Measurements from ENCODE around the gene ASF1B.

Gene ASF1B

GRCh38 chr19:14119644-14120496 is 16.5 kb downstream of the ASF1B start:
- Mint-ChIP-seq H3K4me1 (peaks cover 42% of the 10 kb centered on the region), H3K4me3 (peak overlapping the region; percentile 43 to 60 (median 48)), H3K9me3 (no peaks in the 10 kb centered on the region), H3K27me3 (ENCODE audit: low read depth) (no peaks in the 10 kb centered on the region), H3K27ac (peak overlapping the region; percentile 99 to 100 (median 99)), H3K36me3 (ENCODE audit: low read depth) (peaks cover 4% of the 10 kb centered on the region)
- TF ChIP-seq CTCF (IDR thresholded peaks at IDR 0.05; ENCODE audit: unreplicated experiment in 3 of 3): no peak

- Mint-ChIP-seq H3K9me3 (no peaks in the 10 kb centered on the region), H3K4me3 (peak overlapping the region; percentile 94 to 96 (median 96)), H3K4me1 (peaks cover 46% of the 10 kb centered on the region), H3K27me3 (ENCODE audit: low read depth) (no peaks in the 10 kb centered on the region), H3K27ac (peak overlapping the region; percentile 99 to 100 (median 99)), H3K36me3 (ENCODE audit: low read depth) (peaks cover 4% of the 10 kb centered on the region)
- TF ChIP-seq CTCF (IDR thresholded peaks at IDR 0.05; ENCODE audit: unreplicated experiment in 3 of 3): no peak
Measured at GRCh38 chr19:14119146-14119545, 17.2 kb downstream of the ASF1B start.

- no peaks in the 10 kb centered on the region for H3K9me3 Mint-ChIP-seq
- H3K27ac Mint-ChIP-seq: peak overlapping the region; percentile 99 to 100 (median 99)
- no peak for TF ChIP-seq CTCF (IDR thresholded peaks at IDR 0.05; ENCODE audit: unreplicated experiment in 3 of 3)
- peak overlapping the region; percentile 94 to 96 (median 96) for H3K4me3 Mint-ChIP-seq
- H3K36me3 Mint-ChIP-seq (ENCODE audit: low read depth): peaks cover 4% of the 10 kb centered on the region
- H3K4me1 Mint-ChIP-seq: peaks cover 52% of the 10 kb centered on the region
- no peaks in the 10 kb centered on the region for H3K27me3 Mint-ChIP-seq (ENCODE audit: low read depth)
Measured at GRCh38 chr19:14118165-14119051, 18.0 kb downstream of the ASF1B start.

GRCh38 chr19:14117668-14118164 is 18.7 kb downstream of the ASF1B start, which contains the start of gene PRKACA:
PRKACA (minus strand) TSS chr19:14117762; CDS start chr19:14117547, 215 bp downstream.
- Mint-ChIP-seq H3K27ac (peak within 1 kb of the TSS; percentile 99 to 100 (median 99)), H3K9me3 (no peaks in the 10 kb centered on the region), H3K36me3 (ENCODE audit: low read depth) (no peaks in the 10 kb centered on the region), H3K4me1 (peaks cover 53% of the 10 kb centered on the region), H3K4me3 (peak within 1 kb of the TSS; percentile 96 to 99 (median 99)), H3K27me3 (ENCODE audit: low read depth) (no peaks in the 10 kb centered on the region)
- TF ChIP-seq CTCF (IDR thresholded peaks at IDR 0.05; ENCODE audit: unreplicated experiment in 3 of 3): no peak

GRCh38 chr19:14116918-14117578 is 19.3 kb downstream of the ASF1B start:
- Mint-ChIP-seq H3K27ac (peak overlapping the region; percentile 85 to 94 (median 88)), H3K27me3 (ENCODE audit: low read depth) (no peaks in the 10 kb centered on the region), H3K36me3 (ENCODE audit: low read depth) (no peaks in the 10 kb centered on the region), H3K9me3 (no peaks in the 10 kb centered on the region), H3K4me1 (peaks cover 51% of the 10 kb centered on the region), H3K4me3 (peak overlapping the region; percentile 96 to 99 (median 97))
- no peak for TF ChIP-seq CTCF (IDR thresholded peaks at IDR 0.05; ENCODE audit: unreplicated experiment in 3 of 3)

All from nephron (organoid).